Prostate gland (tissue), 2 donors: ENCODE data around the gene HAP1.

Experiments used
- POLR2A ChIP-seq: fragments of 450-650 bp; IDR thresholded peaks from one replicate; pipeline ENCODE4 v1.6.1; 2016; ENCODE audit warnings: antibody characterized with exemption, mild to moderate bottlenecking
- POLR2AphosphoS5 ChIP-seq: sonication (generic); formaldehyde crosslinking; IDR thresholded peaks from one replicate; pipeline ENCODE4 v1.6.1; 2017; ENCODE audit warnings: antibody characterized with exemption
- TF ChIP-seq, protein P1 (sequence below), 4 experiments: fragments of 200-600 bp in 2 of 4; fragments of 450-650 bp in 2 of 4; sonication (generic) in 2 of 4; IDR thresholded peaks; 1 replicate in 3 of 4; 2 replicates in 1 of 4; pipeline ENCODE4 v1.5.1; 2016 to 2019; ENCODE audit warnings: antibody characterized with exemption in 4 of 4, mild to moderate bottlenecking in 2 of 4, moderate library complexity in 2 of 4

DNA sequence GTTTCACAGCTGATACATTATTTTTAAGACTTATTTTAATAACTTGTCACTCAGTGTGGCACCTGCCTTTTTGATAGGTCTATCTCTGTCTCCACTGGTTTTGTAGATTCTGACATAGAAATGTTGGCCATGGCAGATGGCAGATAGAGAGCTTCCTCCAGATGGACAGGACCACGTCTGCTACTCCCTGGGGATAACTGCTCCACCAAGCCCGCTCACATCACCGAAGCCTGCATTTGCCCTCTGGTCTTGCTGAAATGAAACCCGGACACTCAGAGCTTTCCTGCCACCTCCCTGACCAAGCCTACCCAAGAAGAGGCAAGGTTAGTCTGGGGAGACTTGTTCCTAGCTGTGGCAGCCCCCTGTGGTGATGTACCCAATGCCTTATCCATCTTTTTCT is 16.4 kb upstream of the HAP1 start:
- TF ChIP-seq, protein P1, sequence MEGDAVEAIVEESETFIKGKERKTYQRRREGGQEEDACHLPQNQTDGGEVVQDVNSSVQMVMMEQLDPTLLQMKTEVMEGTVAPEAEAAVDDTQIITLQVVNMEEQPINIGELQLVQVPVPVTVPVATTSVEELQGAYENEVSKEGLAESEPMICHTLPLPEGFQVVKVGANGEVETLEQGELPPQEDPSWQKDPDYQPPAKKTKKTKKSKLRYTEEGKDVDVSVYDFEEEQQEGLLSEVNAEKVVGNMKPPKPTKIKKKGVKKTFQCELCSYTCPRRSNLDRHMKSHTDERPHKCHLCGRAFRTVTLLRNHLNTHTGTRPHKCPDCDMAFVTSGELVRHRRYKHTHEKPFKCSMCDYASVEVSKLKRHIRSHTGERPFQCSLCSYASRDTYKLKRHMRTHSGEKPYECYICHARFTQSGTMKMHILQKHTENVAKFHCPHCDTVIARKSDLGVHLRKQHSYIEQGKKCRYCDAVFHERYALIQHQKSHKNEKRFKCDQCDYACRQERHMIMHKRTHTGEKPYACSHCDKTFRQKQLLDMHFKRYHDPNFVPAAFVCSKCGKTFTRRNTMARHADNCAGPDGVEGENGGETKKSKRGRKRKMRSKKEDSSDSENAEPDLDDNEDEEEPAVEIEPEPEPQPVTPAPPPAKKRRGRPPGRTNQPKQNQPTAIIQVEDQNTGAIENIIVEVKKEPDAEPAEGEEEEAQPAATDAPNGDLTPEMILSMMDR (IDR thresholded peaks at IDR 0.05), result no peak
- TF ChIP-seq POLR2A (no peak), POLR2AphosphoS5 (no peak)
